Mesenchymal stem cell (in vitro differentiated cells and primary cell): ENCODE results near the gene SOX6.
"Not testable (repeated sequence)": the region's sequence is repeated elsewhere in the genome, so short reads cannot be mapped to it uniquely, and the experiment has no call there.

Experiments
- DNase-seq: peaks from one replicate; pipeline ENCODE4 v3.0.0-alpha.2; 2013
- H2AFZ ChIP-seq: one replicate; pipeline ENCODE4 v1.6.1; 2013; ENCODE audit warnings: low read depth, mild to moderate bottlenecking, control low read depth, inconsistent platforms, low read length, moderate library complexity
- H2AK5ac ChIP-seq: 2 replicates; pipeline ENCODE4 v1.6.1; 2013; ENCODE audit warnings: low read length, moderate library complexity, mild to moderate bottlenecking, inconsistent platforms; ENCODE audit not compliant: severe bottlenecking
- H2BK120ac ChIP-seq: one replicate; pipeline ENCODE4 v1.6.1; 2013; ENCODE audit warnings: low read depth, mild to moderate bottlenecking, inconsistent platforms, low read length, moderate library complexity
- H2BK12ac ChIP-seq, 2 experiments: one replicate each; pipeline ENCODE4 v1.6.1; 2013; ENCODE audit warnings: inconsistent platforms in 2 of 2, low read length in 2 of 2, mild to moderate bottlenecking in 2 of 2, moderate library complexity in 2 of 2, control low read depth in 1 of 2
- H2BK15ac ChIP-seq: one replicate; pipeline ENCODE4 v1.6.1; 2013; ENCODE audit warnings: mild to moderate bottlenecking, low read depth, inconsistent platforms; ENCODE audit not compliant: poor library complexity, severe bottlenecking
- H2BK5ac ChIP-seq: 2 replicates; pipeline ENCODE4 v1.6.1; 2013; ENCODE audit warnings: low read depth, mild to moderate bottlenecking, low read length, control low read depth, inconsistent platforms; ENCODE audit not compliant: poor library complexity, severe bottlenecking
- H3K14ac ChIP-seq, 2 experiments: one replicate each; pipeline ENCODE4 v1.6.1; 2013; ENCODE audit warnings: inconsistent platforms in 2 of 2, low read length in 2 of 2, control low read depth in 1 of 2, mild to moderate bottlenecking in 1 of 2, moderate library complexity in 1 of 2
- H3K18ac ChIP-seq, 2 experiments: one replicate each; pipeline ENCODE4 v1.6.1; 2013; ENCODE audit warnings: inconsistent platforms in 2 of 2, low read length in 2 of 2, control low read depth in 1 of 2, low read depth in 1 of 2, mild to moderate bottlenecking in 1 of 2
- H3K23ac ChIP-seq, 2 experiments: one replicate each; pipeline ENCODE4 v1.6.1; 2013; ENCODE audit warnings: inconsistent platforms in 2 of 2, low read length in 2 of 2, mild to moderate bottlenecking in 2 of 2, moderate library complexity in 2 of 2, control low read depth in 1 of 2
- H3K27ac ChIP-seq: 2 replicates; pipeline ENCODE4 v1.5.1; 2013; ENCODE audit warnings: mild to moderate bottlenecking, moderate library complexity, low read length, control low read depth, inconsistent platforms; ENCODE audit not compliant: poor library complexity, severe bottlenecking
- H3K27me3 ChIP-seq, 2 experiments: 2 replicates each; pipeline versions ENCODE4 v1.6.1 to v1.7.0; 2013; ENCODE audit warnings: low read length in 2 of 2, mild to moderate bottlenecking in 2 of 2, moderate library complexity in 2 of 2, control low read depth in 1 of 2, inconsistent platforms in 1 of 2; ENCODE audit not compliant: control insufficient read depth in 1 of 2, insufficient read depth in 1 of 2
- H3K36me3 ChIP-seq, 2 experiments: 2 replicates each; pipeline versions ENCODE4 v1.6.1 to v1.7.0; 2013; ENCODE audit warnings: low read length in 2 of 2, control low read depth in 1 of 2, inconsistent platforms in 1 of 2, low read depth in 1 of 2, mild to moderate bottlenecking in 1 of 2; ENCODE audit not compliant: insufficient read depth in 2 of 2, control insufficient read depth in 1 of 2
- H3K4ac ChIP-seq, 2 experiments: one replicate each; pipeline ENCODE4 v1.6.1; 2013; ENCODE audit warnings: inconsistent platforms in 2 of 2, low read length in 2 of 2, mild to moderate bottlenecking in 2 of 2, moderate library complexity in 2 of 2, control low read depth in 1 of 2, low read depth in 1 of 2
- H3K4me1 ChIP-seq: 2 replicates; pipeline ENCODE4 v1.6.1; 2013; ENCODE audit warnings: low read depth, low read length, control low read depth; ENCODE audit not compliant: control insufficient read depth, insufficient read depth
- H3K4me2 ChIP-seq: 2 replicates; pipeline ENCODE4 v1.6.1; 2013; ENCODE audit warnings: low read length, mild to moderate bottlenecking, inconsistent platforms; ENCODE audit not compliant: poor library complexity, severe bottlenecking
- H3K4me3 ChIP-seq, 2 experiments: 2 replicates each; pipeline versions ENCODE4 v1.5.1 to v1.7.0; 2013; ENCODE audit warnings: low read length in 2 of 2, mild to moderate bottlenecking in 2 of 2, control low read depth in 1 of 2, low read depth in 1 of 2; ENCODE audit not compliant: insufficient read depth in 1 of 2
- H3K79me1 ChIP-seq: replicated peaks from 2 replicates; pipeline ENCODE4 v1.6.1; 2013; ENCODE audit warnings: mild to moderate bottlenecking, control low read depth, low read length, inconsistent platforms; ENCODE audit not compliant: poor library complexity, severe bottlenecking
- H3K9ac ChIP-seq: 2 replicates; pipeline ENCODE4 v1.7.0; 2013; ENCODE audit warnings: mild to moderate bottlenecking, low read length, moderate library complexity
- H3K9me3 ChIP-seq: 2 replicates; pipeline ENCODE4 v1.7.0; 2013; ENCODE audit warnings: mild to moderate bottlenecking, low read length; ENCODE audit not compliant: control insufficient read depth
- H4K8ac ChIP-seq: one replicate; pipeline ENCODE4 v1.6.1; 2013; ENCODE audit warnings: inconsistent platforms, mild to moderate bottlenecking, low read length, moderate library complexity
- H4K91ac ChIP-seq: one replicate; pipeline ENCODE4 v1.6.1; 2013; ENCODE audit warnings: mild to moderate bottlenecking, low read length, inconsistent platforms
- WGBS: methylation state at CpG from one replicate; pipeline ENCODE4 v1.1.7; 2013; ENCODE audit warnings: mixed read lengths; 5-methylcytosine and 5-hydroxymethylcytosine counted together

SOX6 gene

DNA sequence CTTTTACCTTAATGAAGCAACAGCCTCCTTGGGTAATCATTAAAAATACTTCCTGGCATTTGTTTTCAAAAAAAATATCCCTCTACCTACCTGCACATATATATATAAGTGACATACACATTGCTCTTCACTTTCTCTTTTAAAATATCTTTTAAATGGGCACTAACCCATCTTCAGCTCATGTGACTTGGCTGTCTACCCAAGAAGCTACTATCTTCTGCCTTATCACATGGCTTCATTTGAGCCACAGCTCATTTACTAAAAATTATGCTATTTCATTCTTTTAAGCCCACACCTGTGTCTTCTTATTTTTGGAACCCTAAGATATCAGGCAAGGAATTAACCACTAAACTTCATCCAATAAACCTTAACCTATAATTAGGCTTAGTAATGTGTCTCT, 37.0 kb upstream of the SOX6 start:
- Histone ChIP-seq H3K14ac (no peak overlapping the region), H3K23ac (no peak overlapping the region), H3K18ac (no peak overlapping the region), H4K91ac (no peak overlapping the region), H3K79me1 (peaks cover 12% of the 10 kb centered on the region), H2BK12ac (no peak overlapping the region), H3K4ac (no peak overlapping the region), H3K4me3 (no peak overlapping the region), H3K27me3 (no peaks in the 10 kb centered on the region), H3K4me2 (no peak overlapping the region), H2AFZ (no peak overlapping the region), H3K9ac (no peak overlapping the region), H2BK15ac (no peak overlapping the region), H4K8ac (no peak overlapping the region), H2BK120ac (no peak overlapping the region), H2AK5ac (no peak overlapping the region), H3K27ac (no peak overlapping the region), H2BK5ac (no peak overlapping the region), H3K4me1 (no peaks in the 10 kb centered on the region), H3K9me3 (no peaks in the 10 kb centered on the region), H3K36me3 (no peaks in the 10 kb centered on the region)
- DNase-seq, result no peak

DNA sequence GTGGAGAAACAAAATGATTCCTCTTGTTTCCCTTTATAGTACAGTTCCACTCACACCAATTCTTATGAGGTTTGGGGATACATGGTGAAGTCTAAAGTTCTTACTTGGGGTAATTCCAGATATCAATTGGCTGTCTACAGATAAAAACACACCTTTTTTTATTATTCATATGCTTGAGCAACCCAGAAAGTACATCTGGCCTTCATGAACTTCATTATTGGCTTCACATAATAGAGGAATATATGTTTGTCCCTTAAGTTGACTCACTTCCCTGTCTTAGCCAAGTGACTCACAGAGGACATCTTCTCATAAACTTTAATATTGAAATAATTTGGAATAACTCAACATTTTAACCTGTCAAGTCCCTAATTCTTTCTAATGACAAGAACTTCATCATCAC, 36.3 kb upstream of the SOX6 start:
- H3K18ac ChIP-seq, result no peak overlapping the region

DNA sequence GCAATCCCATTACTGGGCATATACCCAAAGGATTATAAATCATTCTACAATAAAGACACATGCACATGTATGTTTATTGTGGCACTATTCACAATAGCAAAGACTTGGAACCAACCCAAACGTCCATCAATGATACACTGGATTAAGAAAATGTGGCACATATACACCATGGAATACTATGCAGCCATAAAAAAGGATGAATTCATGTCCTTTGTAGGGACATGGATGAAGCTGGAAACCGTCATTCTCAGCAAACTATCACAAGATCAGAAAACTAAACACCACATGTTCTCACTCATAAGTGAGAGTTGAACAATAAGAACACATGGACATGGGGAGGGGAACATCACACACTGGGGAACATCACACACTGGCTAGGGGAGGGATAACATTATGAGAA, 34.5 kb upstream of the SOX6 start:
- not testable (repeated sequence) for H3K36me3 ChIP-seq, H2BK12ac ChIP-seq, H4K91ac ChIP-seq, H3K23ac ChIP-seq, H3K27me3 ChIP-seq, H4K8ac ChIP-seq, H3K14ac ChIP-seq, H2AFZ ChIP-seq, H2BK120ac ChIP-seq, H3K27ac ChIP-seq, H3K4me3 ChIP-seq, H2BK5ac ChIP-seq, DNase-seq, H3K9ac ChIP-seq, H3K4ac ChIP-seq, H3K9me3 ChIP-seq, H2BK15ac ChIP-seq, H3K18ac ChIP-seq, H2AK5ac ChIP-seq, H3K4me2 ChIP-seq, H3K4me1 ChIP-seq
- WGBS, result no CpG with 5 or more reads among the region's 2 CpGs
- peaks cover 15% of the 10 kb centered on the region for H3K79me1 ChIP-seq

More for the DNA sequence above, 36.3 kb upstream of the SOX6 start:
- H2BK15ac ChIP-seq, result no peak overlapping the region
- no peak overlapping the region for H3K23ac ChIP-seq
- no peak overlapping the region for H2BK5ac ChIP-seq
- H3K4ac ChIP-seq, result no peak overlapping the region
- no peak overlapping the region for H3K4me3 ChIP-seq
- no peak overlapping the region for H3K14ac ChIP-seq
- H3K9ac ChIP-seq, result no peak overlapping the region
- H2BK120ac ChIP-seq, result no peak overlapping the region
- no peaks in the 10 kb centered on the region for H3K36me3 ChIP-seq
- H2AK5ac ChIP-seq, result no peak overlapping the region
- H3K4me2 ChIP-seq, result no peak overlapping the region
- H3K27ac ChIP-seq, result no peak overlapping the region
- H4K91ac ChIP-seq, result no peak overlapping the region
- H2AFZ ChIP-seq, result no peak overlapping the region
- peaks cover 12% of the 10 kb centered on the region for H3K79me1 ChIP-seq
- no peaks in the 10 kb centered on the region for H3K9me3 ChIP-seq
- DNase-seq, result no peak
- no peak overlapping the region for H2BK12ac ChIP-seq
- no peaks in the 10 kb centered on the region for H3K27me3 ChIP-seq
- H3K4me1 ChIP-seq, result no peaks in the 10 kb centered on the region
- no peak overlapping the region for H4K8ac ChIP-seq

DNA sequence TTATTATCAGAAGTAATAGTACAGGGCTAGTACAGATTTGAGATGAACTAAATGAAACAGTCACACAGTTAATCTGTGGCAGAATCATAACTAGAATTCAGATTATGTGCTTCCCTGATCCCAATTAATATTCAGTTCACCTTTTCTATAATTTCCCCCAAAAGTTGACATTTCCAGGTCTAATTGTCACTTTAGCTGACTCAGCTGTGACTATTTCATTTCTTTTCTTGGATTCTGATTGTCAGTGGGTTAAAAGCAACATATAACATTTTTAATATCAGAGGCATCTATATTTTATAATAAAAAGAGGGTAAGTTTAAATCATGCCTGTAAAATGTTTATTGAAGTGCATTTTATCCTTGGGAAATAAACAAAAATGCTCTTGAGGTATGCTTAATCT, 28.8 kb upstream of the SOX6 start:
- H3K23ac ChIP-seq, result no peak overlapping the region

More for the DNA sequence above, 28.8 kb upstream of the SOX6 start:
- Histone ChIP-seq H4K91ac (no peak overlapping the region), H3K9ac (no peak overlapping the region), H2AFZ (no peak overlapping the region), H3K27ac (no peak overlapping the region), H2BK5ac (no peak overlapping the region), H3K4ac (no peak overlapping the region), H3K4me1 (no peaks in the 10 kb centered on the region), H2AK5ac (no peak overlapping the region), H3K4me2 (no peak overlapping the region), H2BK15ac (no peak overlapping the region), H2BK12ac (no peak overlapping the region), H3K79me1 (peaks cover 9% of the 10 kb centered on the region), H3K9me3 (no peaks in the 10 kb centered on the region), H3K36me3 (no peaks in the 10 kb centered on the region), H4K8ac (no peak overlapping the region), H2BK120ac (no peak overlapping the region), H3K4me3 (no peak overlapping the region), H3K18ac (no peak overlapping the region), H3K14ac (no peak overlapping the region), H3K27me3 (no peaks in the 10 kb centered on the region)
- DNase-seq, result no peak
